OCI-LY1 (cell line): ENCODE measurements around the gene ALPI.
"Not testable (repeated sequence)": the region's sequence is repeated elsewhere in the genome, so short reads cannot be mapped to it uniquely, and the experiment has no call there.

Source experiments
- CTCF ChIP-seq: fragments of 200-600 bp; sonication (generic), shearing (Covaris generic); IDR thresholded peaks from 2 replicates; pipeline ENCODE4 v1.5.1; 2017; ENCODE audit warnings: mild to moderate bottlenecking, antibody characterized with exemption, low read length, moderate library complexity, mixed read lengths
- EZH2 ChIP-seq: fragments of 200-600 bp; sonication (generic), shearing (Covaris generic); IDR thresholded peaks from 2 replicates; pipeline ENCODE4 v1.8.0; 2017; ENCODE audit warnings: borderline replicate concordance, mixed run types, mild to moderate bottlenecking, antibody characterized with exemption, low read length, moderate library complexity, mixed read lengths

GRCh38 chr2:232445149-232445885 is 10.6 kb upstream of the ALPI start:
- not testable (repeated sequence) for TF ChIP-seq EZH2, CTCF
